HEK293 (cell line): ENCODE measurements around the gene PARD3B.

ENCODE experiments used
- BCL11B ChIP-seq: fragments of 450-650 bp; formaldehyde crosslinking; IDR thresholded peaks from 2 replicates; pipeline ENCODE4 v1.5.1; 2016; ENCODE audit warnings: low read depth, missing biosample characterization, missing genetic modification characterization
- CTCF ChIP-seq: fragments of 450-650 bp; formaldehyde crosslinking; IDR thresholded peaks from 2 replicates; pipeline ENCODE4 v1.5.1; 2016; ENCODE audit warnings: missing biosample characterization, missing genetic modification characterization
- GLI2 ChIP-seq: fragments of 450-650 bp; formaldehyde crosslinking; IDR thresholded peaks from 2 replicates; pipeline ENCODE4; 2017; ENCODE audit warnings: missing biosample characterization, missing genetic modification characterization, low read depth, borderline replicate concordance
- YY1 ChIP-seq: fragments of 450-650 bp; formaldehyde crosslinking; IDR thresholded peaks from 2 replicates; pipeline ENCODE4 v1.5.1; 2018; ENCODE audit warnings: missing biosample characterization, missing genetic modification characterization
- ZFP41 ChIP-seq: fragments of 450-650 bp; formaldehyde crosslinking; IDR thresholded peaks from 2 replicates; pipeline ENCODE4 v1.5.1; 2016; ENCODE audit warnings: missing biosample characterization, missing genetic modification characterization, borderline replicate concordance

GRCh38 chr2:205613970-205614559, 1068.8 kb downstream of the PARD3B start:
- TF ChIP-seq YY1 (tag by site-specific recombination) (no peak), CTCF (no peak), ZFP41 (no peak), GLI2 (tag by site-specific recombination) (no peak), BCL11B (no peak)
